H1 (cell line): ENCODE data around the gene NAA10. TPM values are rescaled to one million over a fixed set of nuclear protein-coding genes. Genes with fewer than 3 reads are reported as not detected.

Source experiments
- NRF1 ChIP-seq: IDR thresholded peaks from 2 replicates; pipeline ENCODE4 v1.6.1; 2011; ENCODE audit warnings: mild to moderate bottlenecking, low read depth, low read length, improper control_type of control experiment
- TBP ChIP-seq: IDR thresholded peaks from 2 replicates; pipeline ENCODE4 v1.6.1; 2011; ENCODE audit warnings: low read depth, low read length, improper control_type of control experiment
- TEAD4 ChIP-seq: IDR thresholded peaks from 2 replicates; pipeline ENCODE4 v1.6.1; 2012; ENCODE audit warnings: low read depth, low read length, inconsistent platforms, mixed read lengths
- polyA plus RNA-seq, 7 experiments: library from polyadenylated mRNA; depleted of rRNA in 3 of 7; stranded (reverse) in 5 of 7; unstranded in 2 of 7; fragments of >200 nt in 5 of 7; fragments of 200-250 nt in 2 of 7; gene quantifications; 1 replicate in 5 of 7; 2 replicates in 1 of 7; 4 replicates in 1 of 7; pipeline versions ENCODE4 v1.2.1 to v1.2.3, GENCODE V29; 2011 to 2013; ENCODE audit warnings: missing spikeins in 2 of 7, mixed read lengths in 2 of 7
- total RNA-seq: library from RNA; stranded (reverse); fragmentation: NEBNext Ultra II Directional; extraction: Animal tissue kit (Norgen Biotek cat#: 25700); gene quantifications from 2 replicates; pipeline ENCODE4 v1.2.1, GENCODE V29; 2021

Gene NAA10
- total and polyA plus RNA-seq, 2 of the 8 experiments (the other 6 are each of a cell fraction or from before 2014, with no cell fraction given) = 80.4 to 98.8 TPM

DNA sequence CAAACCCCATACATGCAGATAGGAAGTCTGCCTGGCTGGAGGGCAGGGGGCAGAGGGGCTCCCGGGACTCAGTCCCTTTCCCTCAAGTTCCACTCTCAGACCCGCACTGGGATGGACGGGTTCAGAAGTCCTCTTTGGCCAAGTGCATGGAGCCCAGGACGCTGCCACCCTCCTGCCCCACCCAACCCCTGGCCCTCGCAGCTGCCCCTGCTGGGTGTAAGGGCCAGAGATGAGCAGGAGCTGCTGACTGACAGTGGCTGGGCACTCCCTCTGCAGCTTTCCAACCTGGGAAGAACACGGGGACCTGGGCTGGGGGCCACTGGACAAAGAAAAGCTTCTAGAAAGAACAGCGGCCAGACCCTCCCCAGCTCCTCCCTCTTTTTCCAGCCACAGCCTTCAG lies 52.3 kb downstream of the NAA10 start (continued):
- no peak for TF ChIP-seq TBP
- TF ChIP-seq NRF1 = no peak
- no peak for TF ChIP-seq TEAD4
